Measurements from ENCODE around the gene SLC39A11.

GRCh38 chr17:72622661-72623433, 469.6 kb downstream of the SLC39A11 start:
- TF ChIP-seq, protein P1, sequence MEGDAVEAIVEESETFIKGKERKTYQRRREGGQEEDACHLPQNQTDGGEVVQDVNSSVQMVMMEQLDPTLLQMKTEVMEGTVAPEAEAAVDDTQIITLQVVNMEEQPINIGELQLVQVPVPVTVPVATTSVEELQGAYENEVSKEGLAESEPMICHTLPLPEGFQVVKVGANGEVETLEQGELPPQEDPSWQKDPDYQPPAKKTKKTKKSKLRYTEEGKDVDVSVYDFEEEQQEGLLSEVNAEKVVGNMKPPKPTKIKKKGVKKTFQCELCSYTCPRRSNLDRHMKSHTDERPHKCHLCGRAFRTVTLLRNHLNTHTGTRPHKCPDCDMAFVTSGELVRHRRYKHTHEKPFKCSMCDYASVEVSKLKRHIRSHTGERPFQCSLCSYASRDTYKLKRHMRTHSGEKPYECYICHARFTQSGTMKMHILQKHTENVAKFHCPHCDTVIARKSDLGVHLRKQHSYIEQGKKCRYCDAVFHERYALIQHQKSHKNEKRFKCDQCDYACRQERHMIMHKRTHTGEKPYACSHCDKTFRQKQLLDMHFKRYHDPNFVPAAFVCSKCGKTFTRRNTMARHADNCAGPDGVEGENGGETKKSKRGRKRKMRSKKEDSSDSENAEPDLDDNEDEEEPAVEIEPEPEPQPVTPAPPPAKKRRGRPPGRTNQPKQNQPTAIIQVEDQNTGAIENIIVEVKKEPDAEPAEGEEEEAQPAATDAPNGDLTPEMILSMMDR (IDR thresholded peaks at IDR 0.05; ENCODE audit: poor library complexity, severe bottlenecking) = no peak
- TF ChIP-seq POLR2AphosphoS5 (IDR thresholded peaks at IDR 0.05) (no peak), EP300 (conservative IDR thresholded peaks at IDR 0.05; ENCODE audit: poor library complexity, severe bottlenecking) (no peak), EZH2 (IDR thresholded peaks at IDR 0.05; ENCODE audit: borderline replicate concordance, insufficient read depth, low read length, poor library complexity, severe bottlenecking) (no peak), REST (IDR thresholded peaks at IDR 0.05; ENCODE audit: borderline replicate concordance) (no peak), RAD21 (conservative IDR thresholded peaks at IDR 0.05) (no peak), SMC3 (conservative IDR thresholded peaks at IDR 0.05; ENCODE audit: poor library complexity) (no peak), TAF1 (IDR thresholded peaks at IDR 0.05; ENCODE audit: low read depth) (no peak), MXI1 (conservative IDR thresholded peaks at IDR 0.05; ENCODE audit: poor library complexity, severe bottlenecking) (no peak)
